ENCODE data around the gene ACOT4.
"Not testable (repeated sequence)": the region's sequence is repeated elsewhere in the genome, so short reads cannot be mapped to it uniquely, and the experiment has no call there.

Gene ACOT4, protein sequence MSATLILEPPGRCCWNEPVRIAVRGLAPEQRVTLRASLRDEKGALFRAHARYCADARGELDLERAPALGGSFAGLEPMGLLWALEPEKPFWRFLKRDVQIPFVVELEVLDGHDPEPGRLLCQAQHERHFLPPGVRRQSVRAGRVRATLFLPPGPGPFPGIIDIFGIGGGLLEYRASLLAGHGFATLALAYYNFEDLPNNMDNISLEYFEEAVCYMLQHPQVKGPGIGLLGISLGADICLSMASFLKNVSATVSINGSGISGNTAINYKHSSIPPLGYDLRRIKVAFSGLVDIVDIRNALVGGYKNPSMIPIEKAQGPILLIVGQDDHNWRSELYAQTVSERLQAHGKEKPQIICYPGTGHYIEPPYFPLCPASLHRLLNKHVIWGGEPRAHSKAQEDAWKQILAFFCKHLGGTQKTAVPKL

DNA sequence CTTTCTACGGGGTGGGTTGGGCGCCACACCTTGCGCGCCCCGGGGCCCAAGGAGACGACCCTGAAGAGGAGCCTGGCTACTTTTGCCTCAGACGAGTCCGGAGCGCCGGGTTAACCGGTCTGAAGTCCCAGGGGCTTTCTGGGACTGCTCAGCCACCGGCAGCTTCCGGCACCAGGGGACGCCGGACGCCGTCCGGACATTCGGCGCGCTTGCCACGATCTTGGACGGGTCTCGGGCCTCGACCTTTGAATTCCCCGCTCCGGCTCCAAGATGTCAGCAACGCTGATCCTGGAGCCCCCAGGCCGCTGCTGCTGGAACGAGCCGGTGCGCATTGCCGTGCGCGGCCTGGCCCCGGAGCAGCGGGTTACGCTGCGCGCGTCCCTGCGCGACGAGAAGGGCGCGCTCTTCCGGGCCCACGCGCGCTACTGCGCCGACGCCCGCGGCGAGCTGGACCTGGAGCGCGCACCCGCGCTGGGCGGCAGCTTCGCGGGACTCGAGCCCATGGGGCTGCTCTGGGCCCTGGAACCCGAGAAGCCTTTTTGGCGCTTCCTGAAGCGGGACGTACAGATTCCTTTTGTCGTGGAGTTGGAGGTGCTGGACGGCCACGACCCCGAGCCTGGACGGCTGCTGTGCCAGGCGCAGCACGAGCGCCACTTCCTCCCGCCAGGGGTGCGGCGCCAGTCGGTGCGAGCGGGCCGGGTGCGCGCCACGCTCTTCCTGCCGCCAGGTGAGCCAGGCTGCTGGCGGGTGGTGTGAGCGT lies at the start of gene ACOT4:
ACOT4 (plus strand) TSS at position 184 of the 760 bp plus-strand sequence; CDS start at position 271, 87 bp downstream.
- in situ Hi-C loops (cut with MboI; ENCODE audit: low sequenced_read_pairs): no loop called here

DNA sequence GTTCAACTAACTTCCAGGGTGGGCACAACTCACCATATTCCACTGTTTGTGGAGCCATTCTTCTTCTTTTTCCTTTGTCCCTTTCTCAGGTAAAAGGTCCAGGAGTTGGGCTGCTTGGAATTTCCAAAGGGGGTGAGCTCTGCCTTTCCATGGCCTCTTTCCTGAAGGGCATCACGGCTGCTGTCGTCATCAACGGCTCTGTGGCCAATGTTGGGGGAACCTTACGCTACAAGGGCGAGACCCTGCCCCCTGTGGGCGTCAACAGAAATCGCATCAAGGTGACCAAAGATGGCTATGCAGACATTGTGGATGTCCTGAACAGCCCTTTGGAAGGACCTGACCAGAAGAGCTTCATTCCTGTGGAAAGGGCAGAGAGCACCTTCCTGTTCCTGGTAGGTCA lies 48.7 kb upstream of the ACOT4 start:
- in situ Hi-C loops (cut with MboI; ENCODE audit: low sequenced_read_pairs): not testable (repeated sequence)

DNA sequence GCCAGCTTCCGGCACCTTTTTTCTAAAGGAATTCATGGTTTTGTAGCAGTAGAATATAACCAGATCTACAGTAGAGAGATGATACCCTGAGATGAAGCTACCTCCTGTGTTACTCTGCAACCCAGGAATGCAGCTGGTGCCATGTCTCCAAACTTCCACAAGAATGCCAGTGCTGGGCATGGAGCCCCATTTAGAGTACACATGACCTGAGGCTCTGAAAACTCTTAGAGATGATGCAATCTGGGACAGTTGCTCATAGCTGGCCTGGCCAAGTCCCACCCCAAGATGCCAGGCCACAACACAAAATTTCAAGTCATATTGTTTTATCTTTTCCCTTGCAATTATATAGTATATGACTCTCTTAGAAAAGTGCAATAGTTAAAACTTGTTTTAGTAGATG lies 46.3 kb upstream of the ACOT4 start:
- in situ Hi-C loops (cut with MboI; ENCODE audit: low sequenced_read_pairs): not testable (repeated sequence)

DNA sequence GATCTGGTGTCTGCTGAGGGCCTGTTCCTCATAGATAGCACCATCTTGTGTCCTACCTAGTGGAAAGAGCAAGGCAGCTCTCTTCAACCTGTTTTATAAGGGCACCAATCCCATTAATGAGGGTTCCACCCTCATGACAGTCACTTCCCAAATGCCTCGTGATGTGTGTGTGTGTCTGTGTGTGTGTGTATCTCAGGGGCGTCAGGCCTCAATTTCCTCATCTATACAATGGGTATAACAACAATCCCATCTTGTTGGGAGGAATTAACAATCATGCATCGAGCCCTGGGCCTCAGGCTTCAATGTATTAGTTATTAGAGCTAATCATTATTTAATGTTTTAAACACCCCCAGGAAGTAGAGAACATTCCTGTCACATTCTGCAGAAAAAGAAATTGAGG lies 42.6 kb upstream of the ACOT4 start:
- in situ Hi-C loops (cut with MboI; ENCODE audit: low sequenced_read_pairs): not testable (repeated sequence)

DNA sequence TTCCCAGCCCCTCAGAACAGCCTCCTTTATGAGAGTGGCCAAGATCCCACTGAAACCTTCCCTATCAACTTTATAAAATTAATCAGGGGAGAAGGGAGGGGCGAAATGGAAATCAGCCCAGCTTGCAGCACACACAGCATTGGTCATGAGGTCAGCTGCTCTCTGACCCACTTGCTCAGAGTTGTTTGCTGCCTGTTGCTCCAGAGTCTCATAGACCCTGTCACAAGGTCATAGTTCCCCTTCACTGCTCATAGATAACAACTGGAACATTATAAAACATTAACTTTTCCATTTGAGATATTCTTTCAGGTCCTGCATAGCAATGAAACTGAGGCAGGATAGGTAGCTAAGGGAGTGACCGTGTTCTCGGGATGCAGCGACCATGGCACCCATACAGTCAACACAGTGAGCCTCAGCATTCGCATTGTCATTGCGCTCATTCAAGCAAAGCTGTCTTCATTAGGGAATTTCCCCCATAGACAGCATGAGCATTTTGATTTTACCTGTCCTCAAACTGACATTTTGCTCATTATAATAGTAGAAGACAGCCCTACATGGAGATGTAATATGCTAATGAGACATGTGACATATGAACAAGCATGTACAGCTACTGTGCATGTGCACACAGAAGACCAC lies 41.7 kb upstream of the ACOT4 start:
- in situ Hi-C loops (cut with MboI; ENCODE audit: low sequenced_read_pairs): not testable (repeated sequence)

DNA sequence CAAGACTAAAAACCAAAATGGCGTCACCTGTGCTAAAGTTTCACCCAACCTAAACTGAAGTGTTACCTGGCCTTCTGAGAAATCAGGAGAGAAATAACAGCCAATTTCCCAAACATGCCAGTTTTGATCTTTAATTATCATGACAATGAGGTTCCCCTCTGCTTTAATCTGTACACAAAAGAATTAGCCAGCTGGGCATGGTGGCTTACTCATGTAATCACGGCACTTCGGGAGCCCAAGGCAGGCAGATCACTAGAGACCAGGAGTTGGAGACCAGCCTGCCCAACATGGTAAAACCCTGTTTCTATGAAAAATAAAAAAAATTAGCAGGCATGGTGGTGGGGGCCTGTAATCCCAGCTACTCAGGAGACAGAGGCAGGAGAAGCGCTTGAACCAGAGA lies 37.8 kb upstream of the ACOT4 start:
- in situ Hi-C loops (cut with MboI; ENCODE audit: low sequenced_read_pairs): no loop called here

DNA sequence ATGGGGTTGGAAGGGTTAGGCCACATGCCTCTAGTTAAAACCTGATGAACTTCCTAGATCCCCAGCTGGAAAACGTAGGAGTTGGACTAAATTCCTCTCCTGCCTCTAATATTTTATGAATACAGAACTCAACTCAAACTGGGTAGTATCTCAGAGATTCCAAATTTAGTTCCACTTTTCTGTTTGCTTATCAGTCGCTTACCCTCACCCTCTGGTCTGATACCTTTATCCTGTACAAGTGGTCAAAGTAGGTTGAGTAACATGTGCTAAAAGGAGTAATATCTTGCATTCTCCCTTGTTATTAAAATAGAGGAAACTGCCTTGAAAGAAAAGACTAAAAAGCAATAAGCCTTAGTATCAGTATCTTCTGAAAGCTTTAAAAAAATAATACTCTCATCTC lies 34.5 kb upstream of the ACOT4 start:
- in situ Hi-C loops (cut with MboI; ENCODE audit: low sequenced_read_pairs): not testable (repeated sequence)

DNA sequence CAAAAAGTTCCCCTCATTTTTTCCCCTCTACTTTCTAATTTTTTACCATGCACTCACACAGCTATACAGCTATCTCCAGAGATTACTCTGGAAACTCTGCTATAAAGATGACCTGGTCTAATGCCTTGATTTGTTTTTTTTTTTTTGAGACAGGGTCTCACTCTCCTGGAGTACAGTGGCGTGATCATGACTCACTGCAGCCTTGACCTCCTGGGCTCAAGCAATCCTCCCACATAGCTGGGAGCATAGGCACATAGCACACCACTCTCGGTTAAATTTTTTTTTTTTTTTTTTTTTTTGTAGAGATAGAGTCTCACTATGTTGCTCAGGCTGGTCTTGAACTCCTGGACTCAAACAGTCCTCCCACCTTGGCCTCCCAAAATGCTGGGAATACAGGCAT lies 33.4 kb upstream of the ACOT4 start:
- in situ Hi-C loops (cut with MboI; ENCODE audit: low sequenced_read_pairs): not testable (repeated sequence)

DNA sequence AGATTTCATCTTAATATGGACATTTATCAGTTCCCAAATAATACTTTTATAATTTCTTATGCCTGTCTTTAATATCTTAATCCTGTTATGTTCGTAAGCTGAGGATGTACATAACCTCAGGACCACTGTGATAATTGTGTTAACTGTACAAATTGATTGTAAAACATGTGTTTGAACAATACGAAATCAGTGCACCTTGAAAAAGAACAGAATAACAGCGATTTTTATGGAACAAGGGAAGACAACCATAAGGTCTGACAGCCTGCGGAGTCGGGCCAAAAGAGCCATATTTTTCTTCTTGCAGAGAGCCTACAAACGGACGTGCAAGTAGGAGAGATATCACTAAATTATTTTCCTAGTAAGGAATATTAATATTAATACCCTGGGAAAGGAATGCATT lies 29.4 kb upstream of the ACOT4 start:
- in situ Hi-C loops (cut with MboI; ENCODE audit: low sequenced_read_pairs): not testable (repeated sequence)

DNA sequence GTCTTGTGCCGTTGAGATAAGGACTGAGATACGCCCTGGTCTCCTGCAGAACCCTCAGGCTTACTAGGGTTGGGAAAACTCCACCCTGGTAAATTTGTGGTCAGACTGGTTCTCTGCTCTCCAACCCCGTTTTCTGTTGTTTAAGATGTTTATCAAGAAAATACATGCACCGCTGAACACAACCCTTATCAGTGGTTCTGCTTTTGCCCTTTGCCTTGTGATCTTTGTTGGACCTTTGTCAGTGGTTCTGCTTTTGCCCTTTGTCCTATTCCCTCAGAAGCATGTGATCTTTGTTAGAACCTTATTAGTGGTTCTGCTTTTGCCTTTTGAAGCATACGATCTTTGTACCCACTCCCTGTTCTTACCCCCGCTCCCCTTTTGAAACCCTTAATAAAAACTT lies 29.0 kb upstream of the ACOT4 start:
- in situ Hi-C loops (cut with MboI; ENCODE audit: low sequenced_read_pairs): not testable (repeated sequence)

DNA sequence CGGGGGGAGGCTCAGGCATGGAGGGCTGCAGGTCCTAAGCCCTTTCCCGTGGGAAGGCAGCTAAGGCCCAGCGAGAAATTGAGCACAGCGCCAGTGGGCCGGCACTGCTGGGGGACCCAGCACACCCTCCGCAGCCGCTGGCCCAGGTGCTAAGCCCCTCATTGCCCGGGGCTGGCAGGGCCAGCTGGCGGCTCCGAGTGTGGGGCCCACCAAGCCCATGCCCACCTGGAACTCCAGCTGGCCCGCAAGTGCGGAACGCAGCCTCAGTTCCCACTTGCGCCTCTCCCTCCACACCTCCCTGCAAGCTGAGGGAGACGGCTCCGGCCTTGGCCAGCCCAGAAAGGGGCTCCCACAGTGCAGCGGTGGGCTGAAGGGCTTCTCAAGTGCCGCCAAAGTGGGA lies 25.2 kb upstream of the ACOT4 start:
- in situ Hi-C loops (cut with MboI; ENCODE audit: low sequenced_read_pairs): not testable (repeated sequence)

DNA sequence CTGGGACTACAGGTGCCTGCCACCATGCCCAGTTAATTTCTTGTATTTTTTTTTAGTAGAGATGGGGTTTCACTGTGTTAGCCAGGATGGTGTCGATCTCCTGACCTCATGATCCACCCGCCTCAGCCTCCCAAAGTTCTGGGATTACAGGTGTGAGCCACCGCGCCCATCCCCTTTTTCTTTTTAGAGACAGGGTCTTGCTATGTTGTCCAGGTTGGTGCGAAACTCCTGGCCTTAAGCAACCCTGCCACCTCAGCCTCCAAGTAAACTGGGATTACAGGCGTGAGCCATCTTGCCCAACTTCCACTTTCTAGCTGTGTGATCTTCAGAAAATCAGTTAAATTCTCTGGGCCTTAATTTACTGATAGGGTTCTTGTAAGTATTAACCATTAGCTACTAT lies 24.7 kb upstream of the ACOT4 start:
- in situ Hi-C loops (cut with MboI; ENCODE audit: low sequenced_read_pairs): not testable (repeated sequence)

DNA sequence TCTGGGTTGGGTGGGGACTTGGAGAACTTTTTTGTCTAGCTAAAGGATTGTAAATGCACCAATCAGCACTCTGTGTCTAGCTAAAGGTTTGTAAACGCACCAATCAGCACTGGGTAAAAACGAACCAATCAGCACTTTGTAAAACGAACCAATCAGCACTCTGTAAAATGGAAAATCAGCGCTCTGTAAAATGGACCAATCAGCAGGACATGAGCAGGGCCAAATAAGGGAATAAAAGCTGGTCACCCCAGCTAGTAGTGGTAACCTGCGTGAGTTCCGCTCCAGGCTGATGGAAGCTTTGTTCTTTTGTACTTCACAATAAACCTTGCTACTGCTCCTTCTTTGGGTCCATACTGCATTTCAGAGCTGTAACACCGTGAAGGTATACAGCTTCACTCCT lies 24.3 kb upstream of the ACOT4 start:
- in situ Hi-C loops (cut with MboI; ENCODE audit: low sequenced_read_pairs): no loop called here

DNA sequence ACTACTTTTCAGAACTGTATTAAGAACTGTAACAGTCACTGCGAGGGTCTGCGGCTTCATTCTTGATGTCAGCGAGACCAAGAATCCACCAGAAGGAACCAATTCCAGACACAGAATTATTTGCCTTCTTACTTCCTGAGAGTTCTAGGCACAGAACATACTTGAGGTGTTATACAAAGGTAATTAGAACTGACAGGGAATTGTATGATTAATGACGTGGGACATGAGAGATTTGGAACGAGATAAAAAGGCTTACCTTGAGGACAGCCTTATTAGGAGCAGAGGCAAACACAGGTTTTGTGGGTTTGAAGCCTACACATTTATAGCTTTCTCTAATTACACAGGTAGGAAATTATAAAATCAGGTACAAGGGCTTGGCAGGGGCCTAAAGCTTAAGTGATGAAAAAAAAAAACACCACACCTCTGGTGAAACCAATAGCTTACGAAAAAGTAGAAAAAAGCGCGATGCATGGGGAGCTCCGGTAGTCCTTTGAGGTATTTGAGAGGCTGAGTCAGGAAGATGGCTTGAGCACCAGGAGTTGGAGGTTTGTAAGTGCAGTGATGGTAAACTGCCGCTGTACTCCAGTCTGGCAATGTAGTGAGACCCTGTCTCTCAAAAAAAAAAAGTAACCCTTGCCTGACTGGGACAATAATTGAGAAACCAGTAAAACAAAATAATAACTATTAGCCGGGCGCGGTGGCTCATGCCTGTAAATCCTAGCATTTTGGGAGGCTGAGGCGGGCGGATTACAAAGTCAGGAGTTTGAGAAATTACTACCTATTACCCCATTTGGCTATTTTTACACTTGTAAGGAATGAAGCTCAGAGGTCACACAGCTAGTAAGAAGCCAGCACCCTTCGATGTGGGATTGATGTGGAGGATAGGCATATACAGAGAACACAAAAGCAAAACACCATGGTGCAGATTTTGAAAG lies 23.5 kb upstream of the ACOT4 start:
- in situ Hi-C loops (cut with MboI; ENCODE audit: low sequenced_read_pairs): no loop called here

DNA sequence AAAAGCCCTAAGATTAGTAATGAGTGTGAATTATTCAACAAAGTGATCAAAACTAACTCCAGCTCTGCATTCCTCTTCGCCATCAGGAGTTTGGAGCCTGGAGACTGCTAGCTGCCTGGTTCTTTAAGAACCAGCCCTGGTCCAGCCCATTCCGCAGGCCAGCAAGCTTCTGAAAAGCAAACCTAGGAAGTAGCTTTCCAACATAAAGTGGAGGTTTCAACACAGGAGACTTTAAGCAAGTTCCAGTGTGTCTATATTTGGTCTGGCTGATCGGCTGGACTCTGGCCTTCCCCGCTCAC lies 22.8 kb upstream of the ACOT4 start:
- in situ Hi-C loops (cut with MboI; ENCODE audit: low sequenced_read_pairs): not testable (repeated sequence)

DNA sequence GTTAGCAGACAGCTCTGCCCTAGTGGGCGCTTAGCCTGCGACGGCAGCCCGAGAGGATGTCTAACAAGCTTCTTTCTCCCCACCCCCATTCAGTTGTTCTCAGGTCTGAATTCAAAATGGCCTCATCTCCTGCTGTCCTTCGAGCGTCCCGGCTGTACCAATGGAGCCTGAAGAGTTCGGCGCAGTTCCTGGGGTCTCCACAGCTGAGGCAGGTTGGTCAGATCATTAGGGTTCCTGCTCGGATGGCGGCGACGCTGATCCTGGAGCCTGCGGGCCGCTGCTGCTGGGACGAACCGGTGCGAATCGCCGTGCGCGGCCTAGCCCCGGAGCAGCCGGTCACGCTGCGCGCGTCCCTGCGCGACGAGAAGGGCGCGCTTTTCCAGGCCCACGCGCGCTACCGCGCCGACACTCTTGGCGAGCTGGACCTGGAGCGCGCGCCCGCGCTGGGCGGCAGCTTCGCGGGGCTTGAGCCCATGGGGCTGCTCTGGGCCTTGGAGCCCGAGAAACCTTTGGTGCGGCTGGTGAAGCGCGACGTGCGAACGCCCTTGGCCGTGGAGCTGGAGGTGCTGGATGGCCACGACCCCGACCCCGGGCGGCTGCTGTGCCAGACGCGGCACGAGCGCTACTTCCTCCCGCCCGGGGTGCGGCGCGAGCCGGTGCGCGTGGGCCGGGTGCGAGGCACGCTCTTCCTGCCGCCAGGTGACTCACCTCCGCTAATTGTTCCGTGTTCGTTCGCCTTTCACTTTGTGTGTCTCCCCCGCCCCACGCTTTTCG lies 22.3 kb upstream of the ACOT4 start, which contains the start of gene ACOT2:
ACOT2 (plus strand) TSS at position 29 of the 774 bp plus-strand sequence; CDS start at position 57, 28 bp downstream.
- in situ Hi-C loops (cut with MboI; ENCODE audit: low sequenced_read_pairs): not testable (repeated sequence)

DNA sequence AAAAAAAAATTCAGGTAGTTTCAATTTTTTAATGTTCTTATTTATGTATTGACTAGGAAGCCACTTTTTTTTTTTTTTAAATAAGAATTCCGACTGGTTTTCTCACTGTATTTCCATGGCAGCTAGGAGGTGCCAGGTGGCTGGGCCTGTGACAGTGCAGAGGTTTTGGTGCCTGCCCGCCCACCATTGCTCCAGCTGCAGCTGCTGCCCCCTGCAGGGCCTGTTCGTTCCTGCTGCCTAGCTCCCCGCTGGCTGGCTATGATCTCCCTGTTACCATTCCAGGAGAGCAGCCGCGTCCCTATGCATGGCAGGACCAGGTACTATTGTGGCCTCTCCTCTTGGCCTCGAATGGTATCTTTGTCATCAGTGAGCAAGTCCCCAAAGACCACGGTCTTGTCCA lies 20.8 kb upstream of the ACOT4 start:
- in situ Hi-C loops (cut with MboI; ENCODE audit: low sequenced_read_pairs): not testable (repeated sequence)

DNA sequence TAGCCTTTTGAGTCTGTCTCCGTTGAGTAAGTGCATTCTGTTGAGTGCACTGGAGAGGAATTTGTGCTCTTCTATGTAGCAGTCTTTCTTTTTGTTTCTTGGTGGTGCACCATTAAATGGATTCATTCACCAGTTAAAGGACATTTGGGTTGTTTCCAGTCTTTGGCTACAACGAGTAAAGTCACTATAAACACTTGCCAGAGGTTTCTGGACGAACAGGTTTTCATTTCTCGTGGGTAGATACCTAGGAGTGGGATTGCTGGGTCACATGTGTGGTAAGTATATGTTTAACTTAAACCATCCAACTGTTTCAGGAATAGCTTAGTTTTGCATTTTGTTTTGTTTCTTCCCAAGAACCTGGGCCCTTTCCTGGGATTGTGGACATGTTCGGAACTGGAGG lies 18.6 kb upstream of the ACOT4 start:
- in situ Hi-C loops (cut with MboI; ENCODE audit: low sequenced_read_pairs): not testable (repeated sequence)

DNA sequence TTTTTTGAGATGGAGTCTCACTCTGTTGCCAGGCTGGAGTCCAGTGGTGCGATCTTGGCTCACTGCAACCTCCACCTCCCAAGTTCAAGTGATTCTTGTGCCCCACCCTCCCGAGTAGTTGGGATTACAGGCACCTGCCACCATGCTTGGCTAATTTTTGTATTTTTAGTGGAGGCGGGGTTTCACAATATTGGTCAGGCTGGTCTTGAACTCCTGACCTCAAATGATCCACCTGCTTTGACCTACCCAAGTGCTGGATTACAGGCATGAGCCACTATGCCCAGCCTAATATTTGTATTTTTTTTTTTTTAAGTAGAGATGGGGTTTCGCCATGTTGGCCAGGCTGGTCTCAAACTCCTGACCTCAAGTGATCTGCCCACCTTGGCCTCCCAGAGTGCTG lies 17.9 kb upstream of the ACOT4 start:
- in situ Hi-C loops (cut with MboI; ENCODE audit: low sequenced_read_pairs): not testable (repeated sequence)

DNA sequence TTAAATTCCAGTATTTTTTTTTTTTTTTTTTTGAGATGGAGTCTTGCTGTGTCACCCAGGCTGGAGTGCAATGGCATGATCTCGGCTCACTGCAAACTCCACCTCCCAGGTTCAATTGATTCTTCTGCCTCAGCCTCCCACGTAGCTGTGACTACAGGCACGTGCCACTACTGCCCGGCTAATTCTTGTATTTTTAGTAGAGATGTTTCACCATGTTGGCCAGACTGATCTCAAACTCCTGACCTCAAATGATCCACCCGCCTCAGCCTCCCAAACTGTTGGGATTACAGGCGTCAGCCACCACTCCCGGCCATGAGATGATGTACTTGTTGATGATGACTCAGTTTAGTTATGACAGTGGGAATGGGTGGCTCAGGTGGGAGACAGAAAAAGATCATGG lies 17.4 kb upstream of the ACOT4 start:
- in situ Hi-C loops (cut with MboI; ENCODE audit: low sequenced_read_pairs): not testable (repeated sequence)
